ENCODE results near the gene PMEPA1.

The PMEPA1 gene

GRCh38 chr20:57707849-57708693, 1.7 kb downstream of the PMEPA1 start:
- H3K4me2 ChIP-seq (ENCODE audit: low read length) = no peak overlapping the region
- H2AFZ ChIP-seq (ENCODE audit: low read depth, low read length) = no peak overlapping the region
- H3K4me3 ChIP-seq (ENCODE audit: low read length) = no peak overlapping the region
- no peaks in the 10 kb centered on the region for H3K36me3 ChIP-seq (replicated peaks; ENCODE audit: low read depth, low read length)
- no peak overlapping the region for H3K27ac ChIP-seq (ENCODE audit: low read length)
- no peaks in the 10 kb centered on the region for H3K9me3 ChIP-seq (ENCODE audit: insufficient read depth, low read length)
- peaks cover 5% of the 10 kb centered on the region for H3K4me1 ChIP-seq (ENCODE audit: low read length)
- no peaks in the 10 kb centered on the region for H3K79me2 ChIP-seq (ENCODE audit: low read length)
- peaks cover 36% of the 10 kb centered on the region for H3K27me3 ChIP-seq (ENCODE audit: low read depth, low read length)
- H4K20me1 ChIP-seq (ENCODE audit: insufficient read depth, low read length) = no peaks in the 10 kb centered on the region
- TF ChIP-seq EZH2phosphoT487 (IDR thresholded peaks at IDR 0.05; ENCODE audit: low read depth) (no peak), CTCF (IDR thresholded peaks at IDR 0.05; ENCODE audit: low read depth, low read length) (no peak)
- H3K9ac ChIP-seq (ENCODE audit: low read length) = no peak overlapping the region

DNA sequence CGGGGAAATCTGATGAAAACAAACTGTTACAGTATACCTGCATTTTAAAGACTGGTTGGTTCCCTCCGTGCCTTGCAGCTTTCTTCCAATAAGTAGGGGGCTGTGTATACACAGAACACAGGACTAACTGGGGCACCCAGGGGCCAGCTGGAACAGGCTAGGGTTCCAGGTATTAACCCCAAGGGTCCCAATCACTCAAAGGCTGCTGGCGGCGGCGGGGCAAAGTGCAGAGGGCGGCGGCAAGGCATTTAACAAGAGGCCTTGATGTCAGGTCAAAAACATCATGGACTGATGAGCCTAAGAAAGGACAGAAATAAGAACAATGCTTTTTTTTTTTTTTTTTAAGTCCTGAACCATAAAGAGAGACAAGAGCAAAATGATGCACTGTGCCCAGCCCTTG, 2.5 kb downstream of the PMEPA1 start:
- TF ChIP-seq CTCF (IDR thresholded peaks at IDR 0.05; ENCODE audit: low read depth, low read length) (no peak), EZH2phosphoT487 (IDR thresholded peaks at IDR 0.05; ENCODE audit: low read depth) (no peak)
- Histone ChIP-seq H3K27me3 (ENCODE audit: low read depth, low read length) (peaks cover 31% of the 10 kb centered on the region), H3K36me3 (replicated peaks; ENCODE audit: low read depth, low read length) (no peaks in the 10 kb centered on the region), H3K9ac (ENCODE audit: low read length) (no peak overlapping the region), H3K4me2 (ENCODE audit: low read length) (no peak overlapping the region), H2AFZ (ENCODE audit: low read depth, low read length) (no peak overlapping the region), H3K27ac (ENCODE audit: low read length) (no peak overlapping the region), H4K20me1 (ENCODE audit: insufficient read depth, low read length) (no peaks in the 10 kb centered on the region), H3K4me3 (ENCODE audit: low read length) (no peak overlapping the region), H3K9me3 (ENCODE audit: insufficient read depth, low read length) (no peaks in the 10 kb centered on the region), H3K4me1 (ENCODE audit: low read length) (peaks cover 12% of the 10 kb centered on the region), H3K79me2 (ENCODE audit: low read length) (no peaks in the 10 kb centered on the region)

DNA sequence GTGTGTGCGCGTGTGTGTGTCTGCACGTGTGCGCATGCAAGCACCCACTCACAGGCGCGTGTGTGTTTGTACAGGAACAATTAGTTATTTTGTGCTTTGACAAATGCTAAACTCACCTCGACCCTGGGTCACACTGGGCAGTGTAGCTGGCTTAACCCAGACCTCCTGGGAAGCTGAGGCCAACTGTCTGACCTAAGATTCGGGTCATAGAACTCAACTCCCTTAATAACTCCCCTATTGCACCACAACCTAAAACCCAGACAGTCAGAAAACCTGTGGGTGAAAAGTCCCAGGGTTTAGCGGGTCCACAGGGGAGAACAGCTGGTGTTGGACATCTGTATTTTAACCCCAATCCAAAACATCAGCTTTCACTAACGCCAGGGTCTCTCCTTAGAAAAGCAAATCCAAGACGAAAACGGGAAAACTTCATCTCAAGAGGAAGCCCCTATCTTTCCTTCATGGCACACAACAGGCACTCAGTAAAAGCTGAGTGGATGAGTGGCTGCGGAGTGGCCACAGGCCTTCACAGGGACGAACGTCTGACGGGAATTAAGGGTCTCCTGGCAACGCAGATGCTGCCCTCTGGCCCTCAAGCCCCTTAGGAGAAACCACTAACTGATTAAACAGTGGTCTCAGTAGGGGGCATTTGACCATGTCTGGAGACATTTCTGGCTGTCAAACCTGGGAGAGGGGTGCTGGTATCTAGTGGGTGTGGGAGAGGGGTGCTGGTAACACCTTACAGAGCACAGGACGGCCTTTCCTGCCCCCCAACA, 4.5 kb downstream of the PMEPA1 start:
- Histone ChIP-seq H3K27me3 (ENCODE audit: low read depth, low read length) (peaks cover 32% of the 10 kb centered on the region), H3K4me1 (ENCODE audit: low read length) (peaks cover 25% of the 10 kb centered on the region), H3K9me3 (ENCODE audit: insufficient read depth, low read length) (no peaks in the 10 kb centered on the region), H2AFZ (ENCODE audit: low read depth, low read length) (no peak overlapping the region), H4K20me1 (ENCODE audit: insufficient read depth, low read length) (no peaks in the 10 kb centered on the region), H3K36me3 (replicated peaks; ENCODE audit: low read depth, low read length) (no peaks in the 10 kb centered on the region), H3K4me3 (ENCODE audit: low read length) (no peak overlapping the region), H3K9ac (ENCODE audit: low read length) (no peak overlapping the region), H3K4me2 (ENCODE audit: low read length) (no peak overlapping the region), H3K27ac (ENCODE audit: low read length) (no peak overlapping the region), H3K79me2 (ENCODE audit: low read length) (no peaks in the 10 kb centered on the region)
- no peak for TF ChIP-seq CTCF (IDR thresholded peaks at IDR 0.05; ENCODE audit: low read depth, low read length)
- TF ChIP-seq EZH2phosphoT487 (IDR thresholded peaks at IDR 0.05; ENCODE audit: low read depth) = no peak

DNA sequence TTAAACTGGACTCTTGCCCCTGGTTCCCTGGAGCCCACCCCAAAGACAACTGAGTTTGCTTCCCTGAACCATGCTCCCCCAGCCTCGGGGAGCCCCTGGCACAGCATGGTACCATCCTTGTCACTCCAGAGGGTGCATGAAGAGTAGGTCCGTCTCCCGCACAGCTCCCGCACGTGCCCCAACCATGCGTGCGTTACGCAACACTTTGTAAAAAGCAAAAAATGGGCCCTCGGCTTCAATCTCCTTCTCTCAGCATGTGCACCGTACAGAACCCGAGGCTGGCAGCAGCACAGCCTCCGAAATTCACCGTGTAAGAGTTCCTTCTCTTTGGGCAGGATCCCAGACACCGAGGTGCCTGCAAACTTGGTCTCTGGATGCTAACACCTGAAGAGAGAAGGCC, 5.6 kb downstream of the PMEPA1 start:
- H3K4me2 ChIP-seq (ENCODE audit: low read length) = no peak overlapping the region

More for the DNA sequence above, 5.6 kb downstream of the PMEPA1 start:
- Histone ChIP-seq H3K27me3 (ENCODE audit: low read depth, low read length) (peaks cover 43% of the 10 kb centered on the region), H3K4me3 (ENCODE audit: low read length) (no peak overlapping the region), H3K27ac (ENCODE audit: low read length) (no peak overlapping the region), H3K9me3 (ENCODE audit: insufficient read depth, low read length) (no peaks in the 10 kb centered on the region), H3K79me2 (ENCODE audit: low read length) (no peaks in the 10 kb centered on the region), H2AFZ (ENCODE audit: low read depth, low read length) (no peak overlapping the region), H4K20me1 (ENCODE audit: insufficient read depth, low read length) (no peaks in the 10 kb centered on the region), H3K4me1 (ENCODE audit: low read length) (peaks cover 30% of the 10 kb centered on the region), H3K36me3 (replicated peaks; ENCODE audit: low read depth, low read length) (no peaks in the 10 kb centered on the region), H3K9ac (ENCODE audit: low read length) (no peak overlapping the region)
- no peak for TF ChIP-seq CTCF (IDR thresholded peaks at IDR 0.05; ENCODE audit: low read depth, low read length)
- no peak for TF ChIP-seq EZH2phosphoT487 (IDR thresholded peaks at IDR 0.05; ENCODE audit: low read depth)

Data from OCI-LY3 (cell line).